CD8-positive, alpha-beta memory T cell (primary cell): Measurements from ENCODE around the gene MSI2. TPM values are rescaled to one million over a fixed set of nuclear protein-coding genes. Genes with fewer than 3 reads are reported as not detected.
"Not testable (repeated sequence)": the region's sequence is repeated elsewhere in the genome, so short reads cannot be mapped to it uniquely, and the experiment has no call there.

Source experiments
- CTCF ChIA-PET: fragments of 350-600 bp; sonication (Branson Sonifier 250); formaldehyde crosslinking; loops from one replicate; lab custom pipeline; 2021; ENCODE audit warnings: antibody characterized with exemption; lab: Charles Lee
- POLR2A ChIA-PET: fragments of 350-600 bp; sonication (Branson Sonifier 250); formaldehyde crosslinking; loops from one replicate; lab custom pipeline; 2021; ENCODE audit warnings: antibody characterized with exemption; lab: Charles Lee
- DNase-seq, 5 donors: peaks; one replicate each; pipeline versions ENCODE4 v3.0.0 to v3.0.0-alpha.2; 2020 to 2022; ENCODE audit warnings: mixed read lengths in 1 of 5
- H3K27ac ChIP-seq: one replicate; pipeline ENCODE4 v1.7.0; 2013; ENCODE audit warnings: low read depth, mild to moderate bottlenecking, low read length, moderate library complexity
- H3K27me3 ChIP-seq: 2 replicates; pipeline ENCODE4 v1.7.0; 2013; ENCODE audit warnings: low read length, mild to moderate bottlenecking; ENCODE audit not compliant: insufficient read depth, poor library complexity, severe bottlenecking
- H3K36me3 ChIP-seq: 2 replicates; pipeline ENCODE4 v1.7.0; 2013; ENCODE audit warnings: mild to moderate bottlenecking, low read length, moderate library complexity; ENCODE audit not compliant: insufficient read depth
- H3K4me1 ChIP-seq: 2 replicates; pipeline ENCODE4 v1.7.0; 2013; ENCODE audit warnings: mild to moderate bottlenecking, low read length, moderate library complexity; ENCODE audit not compliant: insufficient read depth
- H3K4me3 ChIP-seq: 2 replicates; pipeline ENCODE4 v1.7.0; 2013; ENCODE audit warnings: mild to moderate bottlenecking, low read length
- H3K9me3 ChIP-seq: 2 replicates; pipeline ENCODE4 v1.7.0; 2013; ENCODE audit warnings: mild to moderate bottlenecking, low read length
- H3K27ac Mint-ChIP-seq, 8 donors: one replicate each; pipeline ENCODE4 v1.8.0; 2020 to 2021; ENCODE audit warnings: mixed read lengths in 8 of 8, mild to moderate bottlenecking in 6 of 8, inconsistent platforms in 3 of 8, moderate library complexity in 3 of 8
- H3K27me3 Mint-ChIP-seq, 2 donors: one replicate each; pipeline ENCODE4 v1.8.0; 2020 to 2021; ENCODE audit warnings: mixed read lengths in 2 of 2, mild to moderate bottlenecking in 1 of 2, moderate library complexity in 1 of 2
- H3K36me3 Mint-ChIP-seq, 3 donors: one replicate each; pipeline ENCODE4 v1.8.0; 2020 to 2021; ENCODE audit warnings: mixed read lengths in 3 of 3, inconsistent platforms in 1 of 3, mild to moderate bottlenecking in 1 of 3
- H3K4me1 Mint-ChIP-seq, 3 donors: one replicate each; pipeline ENCODE4 v1.8.0; 2020 to 2021; ENCODE audit warnings: mixed read lengths in 3 of 3, inconsistent platforms in 1 of 3, mild to moderate bottlenecking in 1 of 3
- H3K4me3 Mint-ChIP-seq, 7 donors: one replicate each; pipeline ENCODE4 v1.8.0; 2020 to 2021; ENCODE audit warnings: mixed read lengths in 7 of 7, mild to moderate bottlenecking in 6 of 7, moderate library complexity in 4 of 7, inconsistent platforms in 2 of 7
- H3K9me3 Mint-ChIP-seq, 5 donors: one replicate each; pipeline ENCODE4 v1.8.0; 2020 to 2022; ENCODE audit warnings: mixed read lengths in 5 of 5, mild to moderate bottlenecking in 3 of 5, moderate library complexity in 2 of 5, inconsistent platforms in 1 of 5
- polyA plus RNA-seq: library from polyadenylated mRNA; unstranded; fragments of 300-500 nt; fragmentation: Illumina TruSeq; gene quantifications from one replicate; pipeline ENCODE4 v1.2.3, GENCODE V29; 2021
- total RNA-seq, 2 experiments: library from RNA; stranded (reverse); gene quantifications; one replicate each; pipeline ENCODE4 v1.2.3, GENCODE V29; 2021

MSI2 gene
- total and polyA plus RNA-seq, 3 experiments from 2014 or later: 2.3 to 58.0 (median 57.1) TPM

- H3K36me3 ChIP-seq, H3K4me3 ChIP-seq, H3K27ac ChIP-seq, H3K27me3 Mint-ChIP-seq, POLR2A ChIA-PET, CTCF ChIA-PET, H3K9me3 ChIP-seq, H3K27me3 ChIP-seq, H3K4me1 ChIP-seq, DNase-seq, H3K4me3 Mint-ChIP-seq, H3K9me3 Mint-ChIP-seq: not testable (repeated sequence)
- Mint-ChIP-seq H3K36me3 (peaks cover under 1 to 39% (median 11%) of the 10 kb centered on the region in 3 donors), H3K27ac (peak overlapping the region in 2 of 8 donors; percentile 6 to 38), H3K4me1 (peaks cover 17 to 22% (median 19%) of the 10 kb centered on the region in 3 donors)
Measured at GRCh38 chr17:57621791-57622190, 365.5 kb downstream of the MSI2 start.

GRCh38 chr17:57622306-57622682 lies 366.0 kb downstream of the MSI2 start:
- Histone ChIP-seq H3K4me3 (no peak overlapping the region), H3K36me3 (no peaks in the 10 kb centered on the region), H3K9me3 (no peaks in the 10 kb centered on the region), H3K4me1 (no peaks in the 10 kb centered on the region), H3K27ac (no peak overlapping the region), H3K27me3 (no peaks in the 10 kb centered on the region)
- ChIA-PET POLR2A (no interaction called here), CTCF (no interaction called here)
- H3K36me3 Mint-ChIP-seq: peaks cover 0 to 40% (median 7%) of the 10 kb centered on the region in 3 donors
- no peaks in the 10 kb centered on the region for H3K9me3 Mint-ChIP-seq
- no peak overlapping the region for H3K4me3 Mint-ChIP-seq
- no peak for DNase-seq
- peaks cover 16 to 22% (median 19%) of the 10 kb centered on the region in 3 donors for H3K4me1 Mint-ChIP-seq
- H3K27me3 Mint-ChIP-seq: no peaks in the 10 kb centered on the region
- peak overlapping the region in 2 of 8 donors; percentile 27 to 63 for H3K27ac Mint-ChIP-seq

GRCh38 chr17:57622683-57623433 lies 366.5 kb downstream of the MSI2 start:
- no peak overlapping the region for H3K27ac ChIP-seq
- peaks cover 16 to 23% (median 19%) of the 10 kb centered on the region in 3 donors for H3K4me1 Mint-ChIP-seq
- peaks cover 0 to 46% (median 7%) of the 10 kb centered on the region in 3 donors for H3K36me3 Mint-ChIP-seq

GRCh38 chr17:57623620-57624019 lies 367.3 kb downstream of the MSI2 start:
- Mint-ChIP-seq H3K4me3 (no peak overlapping the region), H3K36me3 (peaks cover 0 to 50% (median 7%) of the 10 kb centered on the region in 3 donors), H3K27me3 (no peaks in the 10 kb centered on the region), H3K4me1 (peaks cover 16 to 23% (median 19%) of the 10 kb centered on the region in 3 donors), H3K9me3 (no peaks in the 10 kb centered on the region), H3K27ac (peak overlapping the region in 3 of 8 donors; percentile 35 to 73 (median 72))
- CTCF ChIA-PET: interaction anchor here (1.5 kb wide), 2 partner anchors 12 to 24 kb away, joined by 4 read pairs; no protein-coding TSS in a partner anchor
- DNase-seq: no peak
- no peak overlapping the region for H3K27ac ChIP-seq
- no peaks in the 10 kb centered on the region for H3K4me1 ChIP-seq
- H3K27me3 ChIP-seq: no peaks in the 10 kb centered on the region
- H3K36me3 ChIP-seq: no peaks in the 10 kb centered on the region
- H3K4me3 ChIP-seq: no peak overlapping the region
- POLR2A ChIA-PET: no interaction called here
- no peaks in the 10 kb centered on the region for H3K9me3 ChIP-seq

More at GRCh38 chr17:57622683-57623433, 366.5 kb downstream of the MSI2 start:
- Histone ChIP-seq H3K36me3 (no peaks in the 10 kb centered on the region), H3K27me3 (no peaks in the 10 kb centered on the region), H3K4me3 (no peak overlapping the region), H3K4me1 (no peaks in the 10 kb centered on the region), H3K9me3 (no peaks in the 10 kb centered on the region)
- ChIA-PET POLR2A (no interaction called here), CTCF (no interaction called here)
- no peaks in the 10 kb centered on the region for H3K27me3 Mint-ChIP-seq
- peak overlapping the region in 1 of 7 donors; percentile 52 for H3K4me3 Mint-ChIP-seq
- no peak for DNase-seq
- H3K27ac Mint-ChIP-seq: peak overlapping the region in 4 of 8 donors; percentile 25 to 83 (median 64)
- no peaks in the 10 kb centered on the region for H3K9me3 Mint-ChIP-seq

GRCh38 chr17:57624386-57624785 lies 368.1 kb downstream of the MSI2 start:
- Mint-ChIP-seq H3K9me3 (no peaks in the 10 kb centered on the region), H3K4me1 (peaks cover 12 to 19% (median 16%) of the 10 kb centered on the region in 3 donors), H3K36me3 (peaks cover 0 to 48% (median 9%) of the 10 kb centered on the region in 3 donors), H3K4me3 (no peak overlapping the region), H3K27ac (peak overlapping the region in 2 of 8 donors; percentile 61 to 64), H3K27me3 (no peaks in the 10 kb centered on the region)
- H3K36me3 ChIP-seq: no peaks in the 10 kb centered on the region
- ChIA-PET POLR2A (no interaction called here), CTCF (interaction anchor here (1.5 kb wide), 2 partner anchors 11 to 25 kb away, joined by 4 read pairs; no protein-coding TSS in a partner anchor)
- H3K4me1 ChIP-seq: no peaks in the 10 kb centered on the region
- no peak for DNase-seq
- H3K27ac ChIP-seq: no peak overlapping the region
- H3K9me3 ChIP-seq: no peaks in the 10 kb centered on the region
- no peak overlapping the region for H3K4me3 ChIP-seq
- no peaks in the 10 kb centered on the region for H3K27me3 ChIP-seq

- Histone ChIP-seq H3K27ac (no peak overlapping the region), H3K4me3 (no peak overlapping the region), H3K36me3 (no peaks in the 10 kb centered on the region), H3K9me3 (no peaks in the 10 kb centered on the region), H3K4me1 (no peaks in the 10 kb centered on the region), H3K27me3 (no peaks in the 10 kb centered on the region)
- Mint-ChIP-seq H3K4me3 (no peak overlapping the region), H3K9me3 (no peaks in the 10 kb centered on the region), H3K36me3 (peaks cover 0 to 50% (median 11%) of the 10 kb centered on the region in 3 donors), H3K27ac (peak overlapping the region in 3 of 8 donors; percentile 17 to 86 (median 75)), H3K4me1 (peaks cover 11 to 19% (median 16%) of the 10 kb centered on the region in 3 donors), H3K27me3 (no peaks in the 10 kb centered on the region)
- no peak for DNase-seq
- ChIA-PET CTCF (no interaction called here), POLR2A (no interaction called here)
Measured at GRCh38 chr17:57625511-57625910, 369.2 kb downstream of the MSI2 start.

GRCh38 chr17:57625957-57626356 lies 369.6 kb downstream of the MSI2 start:
- Histone ChIP-seq H3K27me3 (no peaks in the 10 kb centered on the region), H3K4me1 (no peaks in the 10 kb centered on the region), H3K36me3 (no peaks in the 10 kb centered on the region), H3K27ac (no peak overlapping the region), H3K4me3 (no peak overlapping the region), H3K9me3 (no peaks in the 10 kb centered on the region)
- Mint-ChIP-seq H3K4me3 (no peak overlapping the region), H3K36me3 (peaks cover 0 to 54% (median 11%) of the 10 kb centered on the region in 3 donors), H3K4me1 (peaks cover 11 to 19% (median 16%) of the 10 kb centered on the region in 3 donors), H3K9me3 (no peaks in the 10 kb centered on the region), H3K27me3 (no peaks in the 10 kb centered on the region), H3K27ac (peak overlapping the region in 2 of 8 donors; percentile 41 to 75)
- ChIA-PET CTCF (no interaction called here), POLR2A (no interaction called here)
- DNase-seq: no peak

GRCh38 chr17:57626520-57627210 lies 370.3 kb downstream of the MSI2 start:
- no peak overlapping the region for H3K4me3 ChIP-seq
- CTCF ChIA-PET: interaction anchor here (1.5 kb wide), 1 partner anchor 45 kb away, joined by 3 read pairs; no protein-coding TSS in a partner anchor
- H3K9me3 Mint-ChIP-seq: no peaks in the 10 kb centered on the region

More at GRCh38 chr17:57626520-57627210, 370.3 kb downstream of the MSI2 start:
- Mint-ChIP-seq H3K27me3 (no peaks in the 10 kb centered on the region), H3K4me1 (peaks cover 11 to 21% (median 16%) of the 10 kb centered on the region in 3 donors), H3K27ac (peak overlapping the region in 1 of 8 donors; percentile 75), H3K36me3 (peaks cover under 1 to 58% (median 11%) of the 10 kb centered on the region in 3 donors), H3K4me3 (no peak overlapping the region)
- no peak overlapping the region for H3K27ac ChIP-seq
- H3K36me3 ChIP-seq: no peaks in the 10 kb centered on the region
- no peaks in the 10 kb centered on the region for H3K9me3 ChIP-seq
- POLR2A ChIA-PET: no interaction called here
- no peak for DNase-seq
- no peaks in the 10 kb centered on the region for H3K4me1 ChIP-seq
- no peaks in the 10 kb centered on the region for H3K27me3 ChIP-seq
